Stimulated activated naive CD8-positive, alpha-beta T cell treated with anti-CD3 and anti-CD28 coated beads, Interleukin-15, amount 100 ng/mL, for 72 hours (primary cell): ENCODE results near the gene CBL.
A peak's percentile ranks its signal among the peaks of the same experiment; 100 is the strongest.

Source experiments
- ATAC-seq: fragments of 150-1000 bp; cut with Tn5 transposase; 2 replicates; pipeline ENCODE4 v1.10.0; 2021; ENCODE audit warnings: mild to moderate bottlenecking, moderate library complexity
- DNase-seq, 2 donors: peaks; one replicate each; pipeline ENCODE4 v3.0.0; 2021 to 2022
- H3K27ac Mint-ChIP-seq, 2 donors: one replicate each; pipeline ENCODE4 v1.8.0; 2022; ENCODE audit warnings: mild to moderate bottlenecking in 2 of 2, mixed read lengths in 2 of 2, moderate library complexity in 2 of 2
- H3K27me3 Mint-ChIP-seq: one replicate; pipeline ENCODE4 v1.8.0; 2022; ENCODE audit warnings: mixed read lengths
- H3K4me1 Mint-ChIP-seq: one replicate; pipeline ENCODE4 v1.8.0; 2022; ENCODE audit warnings: mild to moderate bottlenecking, mixed read lengths
- H3K4me3 Mint-ChIP-seq, 2 donors: one replicate each; pipeline ENCODE4 v1.8.0; 2022; ENCODE audit warnings: mild to moderate bottlenecking in 2 of 2, mixed read lengths in 2 of 2, moderate library complexity in 1 of 2
- H3K9me3 Mint-ChIP-seq, 2 donors: one replicate each; pipeline ENCODE4 v1.8.0; 2022; ENCODE audit warnings: mixed read lengths in 2 of 2

CBL gene

GRCh38 chr11:119334174-119334930, 128.2 kb downstream of the CBL start, which contains the start of gene RNF26:
Gene RNF26 (plus strand): TSS chr11:119334527. CDS start chr11:119335123, 596 bp downstream.
- DNase-seq (peak; percentile 90 to 94), ATAC-seq (peak; percentile 92)
- H3K4me1 Mint-ChIP-seq, result peaks cover 61% of the 10 kb centered on the region
- peak within 1 kb of the TSS; percentile 95 to 99 for H3K4me3 Mint-ChIP-seq
- H3K9me3 Mint-ChIP-seq, result no peaks in the 10 kb centered on the region
- peaks cover 12% of the 10 kb centered on the region for H3K27me3 Mint-ChIP-seq
- peak within 1 kb of the TSS; percentile 98 to 99 for H3K27ac Mint-ChIP-seq

GRCh38 chr11:119335091-119335654, 129.0 kb downstream of the CBL start:
- H3K4me1 Mint-ChIP-seq, result peaks cover 62% of the 10 kb centered on the region
- peaks cover 16% of the 10 kb centered on the region for H3K27me3 Mint-ChIP-seq
- H3K9me3 Mint-ChIP-seq, result no peaks in the 10 kb centered on the region
- peak overlapping the region; percentile 95 to 99 for H3K4me3 Mint-ChIP-seq
- DNase-seq, result no peak
- ATAC-seq, result no peak
- H3K27ac Mint-ChIP-seq, result peak overlapping the region; percentile 98 to 99

GRCh38 chr11:119335655-119336543, 129.8 kb downstream of the CBL start:
- ATAC-seq (no peak), DNase-seq (no peak)
- Mint-ChIP-seq H3K4me1 (peaks cover 66% of the 10 kb centered on the region), H3K9me3 (no peaks in the 10 kb centered on the region), H3K27me3 (peaks cover 21% of the 10 kb centered on the region), H3K4me3 (peak overlapping the region; percentile 95 to 99), H3K27ac (peak overlapping the region in 1 of 2 donors; percentile 99)

GRCh38 chr11:119336744-119337469, 130.8 kb downstream of the CBL start:
- peaks cover 76% of the 10 kb centered on the region for H3K4me1 Mint-ChIP-seq
- peak overlapping the region in 1 of 2 donors; percentile 19 for H3K27ac Mint-ChIP-seq
- no peak for DNase-seq
- no peaks in the 10 kb centered on the region for H3K9me3 Mint-ChIP-seq
- peaks cover 32% of the 10 kb centered on the region for H3K27me3 Mint-ChIP-seq
- H3K4me3 Mint-ChIP-seq, result peak overlapping the region in 1 of 2 donors; percentile 57
- no peak for ATAC-seq

- H3K4me3 Mint-ChIP-seq, result no peak overlapping the region
- H3K27me3 Mint-ChIP-seq, result peaks cover 40% of the 10 kb centered on the region
- no peak overlapping the region for H3K27ac Mint-ChIP-seq
- H3K4me1 Mint-ChIP-seq, result peaks cover 73% of the 10 kb centered on the region
- DNase-seq (no peak), ATAC-seq (no peak)
- H3K9me3 Mint-ChIP-seq, result no peaks in the 10 kb centered on the region
Measured at GRCh38 chr11:119337581-119338317, 131.6 kb downstream of the CBL start.

GRCh38 chr11:119338318-119338890, 132.3 kb downstream of the CBL start:
- Mint-ChIP-seq H3K27me3 (peaks cover 47% of the 10 kb centered on the region), H3K9me3 (no peaks in the 10 kb centered on the region), H3K4me1 (peaks cover 66% of the 10 kb centered on the region), H3K4me3 (peak overlapping the region in 1 of 2 donors; percentile 61), H3K27ac (no peak overlapping the region)
- DNase-seq (peak; percentile 72), ATAC-seq (peak; percentile 42)

- Mint-ChIP-seq H3K27me3 (peaks cover 53% of the 10 kb centered on the region), H3K4me1 (peaks cover 61% of the 10 kb centered on the region), H3K4me3 (peak overlapping the region; percentile 20 to 66), H3K27ac (no peak overlapping the region), H3K9me3 (no peaks in the 10 kb centered on the region)
- ATAC-seq (no peak), DNase-seq (no peak)
Measured at GRCh38 chr11:119338965-119339588, 132.9 kb downstream of the CBL start.

GRCh38 chr11:119339589-119340334, 133.6 kb downstream of the CBL start:
- ATAC-seq (peak; percentile 22), DNase-seq (no peak)
- Mint-ChIP-seq H3K27me3 (peaks cover 59% of the 10 kb centered on the region), H3K9me3 (no peaks in the 10 kb centered on the region), H3K4me1 (peaks cover 61% of the 10 kb centered on the region), H3K27ac (no peak overlapping the region), H3K4me3 (peak overlapping the region; percentile 20 to 66)

- H3K4me1 Mint-ChIP-seq, result peaks cover 53% of the 10 kb centered on the region
- DNase-seq (no peak), ATAC-seq (no peak)
- H3K4me3 Mint-ChIP-seq, result peak within 1 kb of the TSS in 1 of 2 donors; percentile 27
- H3K9me3 Mint-ChIP-seq, result no peaks in the 10 kb centered on the region
- peaks cover 67% of the 10 kb centered on the region for H3K27me3 Mint-ChIP-seq
- no peak within 1 kb of the TSS for H3K27ac Mint-ChIP-seq
Measured at GRCh38 chr11:119340335-119341221, 134.4 kb downstream of the CBL start, which contains the start of gene C1QTNF5. Gene C1QTNF5 (minus strand): TSS chr11:119340883. CDS start chr11:119340397, 486 bp downstream.

- Mint-ChIP-seq H3K4me3 (no peak overlapping the region), H3K4me1 (peaks cover 45% of the 10 kb centered on the region), H3K9me3 (no peaks in the 10 kb centered on the region), H3K27ac (peak overlapping the region in 1 of 2 donors; percentile 71), H3K27me3 (peaks cover 72% of the 10 kb centered on the region)
- DNase-seq (no peak), ATAC-seq (no peak)
Measured at GRCh38 chr11:119341222-119342022, 135.3 kb downstream of the CBL start.

- Mint-ChIP-seq H3K27ac (peak overlapping the region in 1 of 2 donors; percentile 71), H3K27me3 (peaks cover 77% of the 10 kb centered on the region), H3K4me3 (no peak overlapping the region), H3K4me1 (peaks cover 40% of the 10 kb centered on the region), H3K9me3 (no peaks in the 10 kb centered on the region)
- ATAC-seq, result no peak
- no peak for DNase-seq
Measured at GRCh38 chr11:119342023-119342300, 135.8 kb downstream of the CBL start.
